ENCODE measurements around the gene DHRSX. TPM values are rescaled to one million over a fixed set of nuclear protein-coding genes. Genes with fewer than 3 reads are reported as not detected.

DHRSX gene
- total RNA-seq, 1 donor from 2014 or later, result 30.4 TPM

DNA sequence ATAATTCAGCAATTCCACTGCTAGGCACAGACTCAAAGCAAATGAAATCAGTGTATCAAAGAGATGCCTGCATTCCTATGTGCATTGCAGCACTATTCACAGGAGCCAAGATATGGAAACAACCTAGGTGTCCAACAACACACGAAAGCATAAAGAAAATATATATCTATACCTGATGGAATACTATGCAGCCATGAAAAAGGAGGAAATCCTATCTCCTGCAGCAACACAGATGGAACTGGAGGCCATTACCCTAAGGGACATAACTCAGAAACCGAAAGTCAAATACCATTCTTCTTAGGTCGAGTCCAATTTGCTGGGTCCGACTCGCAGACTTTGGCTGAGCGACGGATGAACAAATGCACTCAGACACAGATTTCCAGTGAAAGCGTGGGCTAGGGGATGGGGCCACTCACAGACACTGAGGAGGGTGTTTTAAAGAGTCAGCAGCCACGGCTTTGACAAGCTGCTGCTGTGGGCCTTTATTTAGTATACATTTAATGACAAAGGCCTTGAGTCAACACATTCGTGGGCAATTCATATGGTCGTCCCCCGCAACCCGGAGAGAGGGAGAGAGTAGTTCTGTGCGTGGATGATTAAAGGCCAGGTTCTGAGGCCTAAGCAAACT lies 93.8 kb downstream of the DHRSX start:
- Mint-ChIP-seq H3K4me1 (ENCODE audit: low read depth, unreplicated experiment) (no peaks in the 10 kb centered on the region), H3K27ac (ENCODE audit: unreplicated experiment) (no peak overlapping the region), H3K4me3 (ENCODE audit: unreplicated experiment) (no peak overlapping the region), H3K9me3 (ENCODE audit: unreplicated experiment) (peaks cover 7% of the 10 kb centered on the region), H3K27me3 (ENCODE audit: low read depth, unreplicated experiment) (no peaks in the 10 kb centered on the region), H3K36me3 (ENCODE audit: low read depth, unreplicated experiment) (peaks cover 19% of the 10 kb centered on the region)
- no peaks in the 10 kb centered on the region for H3K79me2 ChIP-seq (ENCODE audit: insufficient read depth, low read length)
- no peak overlapping the region for H3K4me2 ChIP-seq (ENCODE audit: low read length)
- H3K4me3 ChIP-seq (ENCODE audit: insufficient read depth, low read depth, low read length), result no peak overlapping the region
- H4K20me1 ChIP-seq (ENCODE audit: insufficient read depth, low read length), result peaks cover 3% of the 10 kb centered on the region
- FAIRE-seq (no peak), DNase-seq (ENCODE audit: low read depth) (no peak)
- H2AFZ ChIP-seq (ENCODE audit: low read depth, low read length), result no peak overlapping the region
- peaks cover 5% of the 10 kb centered on the region for H3K4me1 ChIP-seq (ENCODE audit: insufficient read depth, low read length)
- no peak overlapping the region for H3K9ac ChIP-seq (ENCODE audit: low read length)
- H3K27ac ChIP-seq (ENCODE audit: low read depth, low read length), result no peak overlapping the region
- no peaks in the 10 kb centered on the region for H3K27me3 ChIP-seq (ENCODE audit: insufficient read depth, low read length)
- H3K36me3 ChIP-seq (ENCODE audit: insufficient read depth, low read length), result peaks cover 11% of the 10 kb centered on the region
- no peak for TF ChIP-seq EZH2 (IDR thresholded peaks at IDR 0.05; ENCODE audit: insufficient read depth, low read length)
- TF ChIP-seq, protein P1, sequence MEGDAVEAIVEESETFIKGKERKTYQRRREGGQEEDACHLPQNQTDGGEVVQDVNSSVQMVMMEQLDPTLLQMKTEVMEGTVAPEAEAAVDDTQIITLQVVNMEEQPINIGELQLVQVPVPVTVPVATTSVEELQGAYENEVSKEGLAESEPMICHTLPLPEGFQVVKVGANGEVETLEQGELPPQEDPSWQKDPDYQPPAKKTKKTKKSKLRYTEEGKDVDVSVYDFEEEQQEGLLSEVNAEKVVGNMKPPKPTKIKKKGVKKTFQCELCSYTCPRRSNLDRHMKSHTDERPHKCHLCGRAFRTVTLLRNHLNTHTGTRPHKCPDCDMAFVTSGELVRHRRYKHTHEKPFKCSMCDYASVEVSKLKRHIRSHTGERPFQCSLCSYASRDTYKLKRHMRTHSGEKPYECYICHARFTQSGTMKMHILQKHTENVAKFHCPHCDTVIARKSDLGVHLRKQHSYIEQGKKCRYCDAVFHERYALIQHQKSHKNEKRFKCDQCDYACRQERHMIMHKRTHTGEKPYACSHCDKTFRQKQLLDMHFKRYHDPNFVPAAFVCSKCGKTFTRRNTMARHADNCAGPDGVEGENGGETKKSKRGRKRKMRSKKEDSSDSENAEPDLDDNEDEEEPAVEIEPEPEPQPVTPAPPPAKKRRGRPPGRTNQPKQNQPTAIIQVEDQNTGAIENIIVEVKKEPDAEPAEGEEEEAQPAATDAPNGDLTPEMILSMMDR (IDR thresholded peaks at IDR 0.05; ENCODE audit: insufficient read depth, low read depth, low read length), result no peak
- H3K9me3 ChIP-seq (ENCODE audit: insufficient read depth, low read depth, low read length), result peaks cover 8% of the 10 kb centered on the region

DNA sequence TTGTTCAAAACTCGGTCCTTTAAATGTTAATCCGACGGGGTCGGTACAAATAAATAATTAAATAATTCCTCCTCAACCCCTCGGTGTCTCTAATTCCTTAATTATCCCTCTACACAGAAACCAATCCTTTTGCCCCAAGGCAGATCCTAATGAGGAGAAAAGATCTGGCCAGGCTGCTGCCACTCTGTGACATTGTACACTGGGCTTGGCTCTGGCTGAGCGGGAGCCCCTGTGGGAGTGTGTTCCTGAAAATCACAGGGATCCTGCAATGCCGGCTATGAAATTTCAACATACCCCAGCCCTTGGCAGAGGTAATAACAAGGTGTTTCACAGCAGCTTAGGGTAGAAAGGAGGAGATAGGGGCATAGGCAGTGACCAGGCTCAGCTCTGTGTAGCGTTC lies 96.0 kb downstream of the DHRSX start:
- peaks cover 14% of the 10 kb centered on the region for H3K4me1 ChIP-seq (ENCODE audit: insufficient read depth, low read length)
- H4K20me1 ChIP-seq (ENCODE audit: insufficient read depth, low read length), result peaks cover 5% of the 10 kb centered on the region
- no peak overlapping the region for H3K4me3 ChIP-seq (ENCODE audit: insufficient read depth, low read depth, low read length)
- H3K27ac Mint-ChIP-seq (ENCODE audit: unreplicated experiment), result no peak overlapping the region
- H3K27ac ChIP-seq (ENCODE audit: low read depth, low read length), result no peak overlapping the region
- no peaks in the 10 kb centered on the region for H3K27me3 Mint-ChIP-seq (ENCODE audit: low read depth, unreplicated experiment)
- peaks cover 7% of the 10 kb centered on the region for H3K9me3 Mint-ChIP-seq (ENCODE audit: unreplicated experiment)
- no peaks in the 10 kb centered on the region for H3K4me1 Mint-ChIP-seq (ENCODE audit: low read depth, unreplicated experiment)
- peaks cover 8% of the 10 kb centered on the region for H3K9me3 ChIP-seq (ENCODE audit: insufficient read depth, low read depth, low read length)
- no peak overlapping the region for H3K4me3 Mint-ChIP-seq (ENCODE audit: unreplicated experiment)
- peaks cover 11% of the 10 kb centered on the region for H3K36me3 ChIP-seq (ENCODE audit: insufficient read depth, low read length)
- H3K9ac ChIP-seq (ENCODE audit: low read length), result no peak overlapping the region
- H3K27me3 ChIP-seq (ENCODE audit: insufficient read depth, low read length), result no peaks in the 10 kb centered on the region
- no peak overlapping the region for H2AFZ ChIP-seq (ENCODE audit: low read depth, low read length)
- FAIRE-seq (no peak), DNase-seq (ENCODE audit: low read depth) (no peak)
- no peaks in the 10 kb centered on the region for H3K79me2 ChIP-seq (ENCODE audit: insufficient read depth, low read length)
- TF ChIP-seq EZH2 (IDR thresholded peaks at IDR 0.05; ENCODE audit: insufficient read depth, low read length), result no peak
- TF ChIP-seq, protein P1 (IDR thresholded peaks at IDR 0.05; ENCODE audit: insufficient read depth, low read depth, low read length), result no peak
- H3K4me2 ChIP-seq (ENCODE audit: low read length), result no peak overlapping the region
- peaks cover 20% of the 10 kb centered on the region for H3K36me3 Mint-ChIP-seq (ENCODE audit: low read depth, unreplicated experiment)

GRCh38 chrX:2402361-2402690 lies 98.5 kb downstream of the DHRSX start:
- TF ChIP-seq EZH2 (IDR thresholded peaks at IDR 0.05; ENCODE audit: insufficient read depth, low read length), result no peak
- TF ChIP-seq, protein P1 (IDR thresholded peaks at IDR 0.05; ENCODE audit: insufficient read depth, low read depth, low read length), result no peak
- no peak overlapping the region for H3K4me3 Mint-ChIP-seq (ENCODE audit: unreplicated experiment)
- H3K9me3 Mint-ChIP-seq (ENCODE audit: unreplicated experiment), result peaks cover 7% of the 10 kb centered on the region
- no peaks in the 10 kb centered on the region for H3K27me3 Mint-ChIP-seq (ENCODE audit: low read depth, unreplicated experiment)
- DNase-seq (ENCODE audit: low read depth) (no peak), FAIRE-seq (no peak)
- Histone ChIP-seq H3K9ac (ENCODE audit: low read length) (peak overlapping the region; percentile 73), H3K4me3 (ENCODE audit: insufficient read depth, low read depth, low read length) (peak overlapping the region; percentile 33), H3K36me3 (ENCODE audit: insufficient read depth, low read length) (peaks cover 7% of the 10 kb centered on the region), H2AFZ (ENCODE audit: low read depth, low read length) (peak overlapping the region; percentile 60), H3K79me2 (ENCODE audit: insufficient read depth, low read length) (no peaks in the 10 kb centered on the region), H3K9me3 (ENCODE audit: insufficient read depth, low read depth, low read length) (peaks cover 6% of the 10 kb centered on the region), H3K4me2 (ENCODE audit: low read length) (peak overlapping the region; percentile 80), H4K20me1 (ENCODE audit: insufficient read depth, low read length) (peaks cover 9% of the 10 kb centered on the region), H3K4me1 (ENCODE audit: insufficient read depth, low read length) (peaks cover 23% of the 10 kb centered on the region), H3K27me3 (ENCODE audit: insufficient read depth, low read length) (no peaks in the 10 kb centered on the region), H3K27ac (ENCODE audit: low read depth, low read length) (peak overlapping the region; percentile 40)
- H3K4me1 Mint-ChIP-seq (ENCODE audit: low read depth, unreplicated experiment), result peaks cover 8% of the 10 kb centered on the region
- no peak overlapping the region for H3K27ac Mint-ChIP-seq (ENCODE audit: unreplicated experiment)
- H3K36me3 Mint-ChIP-seq (ENCODE audit: low read depth, unreplicated experiment), result peaks cover 16% of the 10 kb centered on the region
